ENCODE measurements around the gene MSX2. TPM values are rescaled to one million over a fixed set of nuclear protein-coding genes. Genes with fewer than 3 reads are reported as not detected.

The MSX2 gene
- total RNA-seq, 1 donor from 2014 or later: 1.1 TPM

- Mint-ChIP-seq H3K9me3 (no peaks in the 10 kb centered on the region), H3K4me1 (no peaks in the 10 kb centered on the region), H3K4me3 (no peak overlapping the region), H3K36me3 (ENCODE audit: low read depth) (no peaks in the 10 kb centered on the region), H3K27me3 (ENCODE audit: low read depth) (peaks cover 8% of the 10 kb centered on the region), H3K27ac (ENCODE audit: unreplicated experiment) (no peak overlapping the region)
- no peak for DNase-seq (ENCODE audit: low read depth, low spot score)
- TF ChIP-seq CTCF (conservative IDR thresholded peaks at IDR 0.05): no peak
Measured at GRCh38 chr5:174767670-174768069, 43.3 kb downstream of the MSX2 start.

GRCh38 chr5:174769005-174769404 lies 44.6 kb downstream of the MSX2 start:
- Mint-ChIP-seq H3K4me3 (no peak overlapping the region), H3K4me1 (no peaks in the 10 kb centered on the region), H3K27me3 (ENCODE audit: low read depth) (peaks cover 10% of the 10 kb centered on the region), H3K27ac (ENCODE audit: unreplicated experiment) (no peak overlapping the region), H3K9me3 (no peaks in the 10 kb centered on the region), H3K36me3 (ENCODE audit: low read depth) (no peaks in the 10 kb centered on the region)
- DNase-seq (ENCODE audit: low read depth, low spot score): no peak
- TF ChIP-seq CTCF (conservative IDR thresholded peaks at IDR 0.05): no peak

- no peak for DNase-seq (ENCODE audit: low read depth, low spot score)
- no peaks in the 10 kb centered on the region for H3K36me3 Mint-ChIP-seq (ENCODE audit: low read depth)
- no peaks in the 10 kb centered on the region for H3K4me1 Mint-ChIP-seq
- H3K27me3 Mint-ChIP-seq (ENCODE audit: low read depth): peaks cover 15% of the 10 kb centered on the region
- no peak overlapping the region for H3K27ac Mint-ChIP-seq (ENCODE audit: unreplicated experiment)
- H3K4me3 Mint-ChIP-seq: no peak overlapping the region
- TF ChIP-seq CTCF (conservative IDR thresholded peaks at IDR 0.05): no peak
- H3K9me3 Mint-ChIP-seq: no peaks in the 10 kb centered on the region
Measured at GRCh38 chr5:174773371-174773770, 49.0 kb downstream of the MSX2 start.

- no peak for DNase-seq (ENCODE audit: low read depth, low spot score)
- Mint-ChIP-seq H3K27ac (ENCODE audit: unreplicated experiment) (no peak overlapping the region), H3K4me1 (no peaks in the 10 kb centered on the region), H3K4me3 (no peak overlapping the region), H3K36me3 (ENCODE audit: low read depth) (no peaks in the 10 kb centered on the region), H3K9me3 (no peaks in the 10 kb centered on the region), H3K27me3 (ENCODE audit: low read depth) (peaks cover 11% of the 10 kb centered on the region)
- no peak for TF ChIP-seq CTCF (conservative IDR thresholded peaks at IDR 0.05)
Measured at GRCh38 chr5:174775081-174775480, 50.7 kb downstream of the MSX2 start.

GRCh38 chr5:174777111-174777510 lies 52.7 kb downstream of the MSX2 start:
- no peak for TF ChIP-seq CTCF (conservative IDR thresholded peaks at IDR 0.05)
- Mint-ChIP-seq H3K4me3 (no peak overlapping the region), H3K4me1 (no peaks in the 10 kb centered on the region), H3K36me3 (ENCODE audit: low read depth) (no peaks in the 10 kb centered on the region), H3K27me3 (ENCODE audit: low read depth) (peaks cover 11% of the 10 kb centered on the region), H3K9me3 (no peaks in the 10 kb centered on the region), H3K27ac (ENCODE audit: unreplicated experiment) (no peak overlapping the region)
- no peak for DNase-seq (ENCODE audit: low read depth, low spot score)

- H3K27me3 Mint-ChIP-seq (ENCODE audit: low read depth): peaks cover 11% of the 10 kb centered on the region
- no peak overlapping the region for H3K27ac Mint-ChIP-seq (ENCODE audit: unreplicated experiment)
- H3K36me3 Mint-ChIP-seq (ENCODE audit: low read depth): no peaks in the 10 kb centered on the region
- no peaks in the 10 kb centered on the region for H3K4me1 Mint-ChIP-seq
- H3K4me3 Mint-ChIP-seq: no peak overlapping the region
- no peak for TF ChIP-seq CTCF (conservative IDR thresholded peaks at IDR 0.05)
- no peak for DNase-seq (ENCODE audit: low read depth, low spot score)
- no peaks in the 10 kb centered on the region for H3K9me3 Mint-ChIP-seq
Measured at GRCh38 chr5:174777583-174777982, 53.2 kb downstream of the MSX2 start.
